ENCODE data around the gene NLN. TPM values are rescaled to one million over a fixed set of nuclear protein-coding genes. Genes with fewer than 3 reads are reported as not detected.

The NLN gene
- total and polyA plus RNA-seq, 4 donors = 13.4 to 26.4 (median 19.1) TPM

GRCh38 chr5:65695896-65696295, 26.1 kb upstream of the NLN start:
- Histone ChIP-seq H3K4me1 (ENCODE audit: control insufficient read depth in 4 of 4, insufficient read depth in 4 of 4, low read length in 3 of 4) (no peaks in the 10 kb centered on the region), H3K9me3 (ENCODE audit: control insufficient read depth in 4 of 4, low read length in 3 of 4) (no peaks in the 10 kb centered on the region), H3K36me3 (ENCODE audit: control insufficient read depth in 4 of 4, insufficient read depth in 3 of 4, low read depth in 1 of 4, low read length in 3 of 4) (peaks cover 0 to 2% (median under 1%) of the 10 kb centered on the region in 4 donors), H3K9ac (ENCODE audit: low read depth in 1 of 2, low read length in 2 of 2) (no peak overlapping the region), H3K4me3 (ENCODE audit: low read depth in 1 of 3, low read length in 3 of 3) (no peak overlapping the region), H3K27me3 (ENCODE audit: control insufficient read depth in 4 of 4, insufficient read depth in 4 of 4, low read length in 3 of 4) (no peaks in the 10 kb centered on the region), H3K27ac (ENCODE audit: low read depth in 1 of 2, low read length in 2 of 2) (no peak overlapping the region)
- DNase-seq (ENCODE audit: low spot score) = no peak
- 97% methylated on average over 4 of the region's 4 CpGs for WGBS
- TF ChIP-seq GABPA (IDR thresholded peaks at IDR 0.05 in 1 of 2, conservative IDR thresholded peaks at IDR 0.05 in 1 of 2) = no peak
- no peak for TF ChIP-seq TAF1 (conservative IDR thresholded peaks at IDR 0.05)
- no peak for TF ChIP-seq EGR1 (IDR thresholded peaks at IDR 0.05; ENCODE audit: low read depth in 2 of 2)
- no peak for TF ChIP-seq YY1 (IDR thresholded peaks at IDR 0.05)
- TF ChIP-seq ZBTB33 (IDR thresholded peaks at IDR 0.05) = no peak
- no peak for TF ChIP-seq HNF4G (IDR thresholded peaks at IDR 0.05)
- TF ChIP-seq HNF4A (conservative IDR thresholded peaks at IDR 0.05) = no peak
- no peak for TF ChIP-seq JUND (IDR thresholded peaks at IDR 0.05)
- TF ChIP-seq CTCF (IDR thresholded peaks at IDR 0.05; ENCODE audit: low read depth, low read length, missing input control) = no peak
- TF ChIP-seq ATF3 (IDR thresholded peaks at IDR 0.05) = no peak
- TF ChIP-seq REST (IDR thresholded peaks at IDR 0.05) = no peak
- no peak for TF ChIP-seq SP1 (IDR thresholded peaks at IDR 0.05)
- TF ChIP-seq MAX (IDR thresholded peaks at IDR 0.05) = no peak
- TF ChIP-seq RXRA (IDR thresholded peaks at IDR 0.05) = no peak

GRCh38 chr5:65696892-65697291, 25.1 kb upstream of the NLN start:
- Histone ChIP-seq H3K27ac (ENCODE audit: low read depth in 1 of 2, low read length in 2 of 2) (no peak overlapping the region), H3K4me1 (ENCODE audit: control insufficient read depth in 4 of 4, insufficient read depth in 4 of 4, low read length in 3 of 4) (no peaks in the 10 kb centered on the region), H3K4me3 (ENCODE audit: low read depth in 1 of 3, low read length in 3 of 3) (no peak overlapping the region), H3K9me3 (ENCODE audit: control insufficient read depth in 4 of 4, low read length in 3 of 4) (no peaks in the 10 kb centered on the region), H3K27me3 (ENCODE audit: control insufficient read depth in 4 of 4, insufficient read depth in 4 of 4, low read length in 3 of 4) (no peaks in the 10 kb centered on the region), H3K9ac (ENCODE audit: low read depth in 1 of 2, low read length in 2 of 2) (no peak overlapping the region), H3K36me3 (ENCODE audit: control insufficient read depth in 4 of 4, insufficient read depth in 3 of 4, low read depth in 1 of 4, low read length in 3 of 4) (peaks cover 0 to 2% (median 0%) of the 10 kb centered on the region in 4 donors)
- TF ChIP-seq FOXA2 (IDR thresholded peaks at IDR 0.05) (no peak), MAX (IDR thresholded peaks at IDR 0.05) (no peak), CTCF (IDR thresholded peaks at IDR 0.05; ENCODE audit: low read depth, low read length, missing input control) (no peak), YY1 (IDR thresholded peaks at IDR 0.05) (no peak), REST (IDR thresholded peaks at IDR 0.05) (no peak), RAD21 (IDR thresholded peaks at IDR 0.05) (no peak), SP1 (IDR thresholded peaks at IDR 0.05) (no peak)
- DNase-seq (ENCODE audit: low spot score) = no peak

Measured in liver (tissue), 9 donors.